ENCODE data around the gene HRNR.

Gene HRNR

GRCh38 chr1:152188673-152189591 lies 35.1 kb downstream of the HRNR start:
- peak; percentile 48 for DNase-seq

- no peak for DNase-seq
These were observed 37.3 kb downstream of the HRNR start for GRCh38 chr1:152186556-152187285.

GRCh38 chr1:152185544-152186391 lies 38.2 kb downstream of the HRNR start:
- DNase-seq: peak; percentile 65

GRCh38 chr1:152182944-152183361 lies 41.0 kb downstream of the HRNR start:
- peak; percentile 67 for DNase-seq

- peak; percentile 8 for DNase-seq
These were observed 41.6 kb downstream of the HRNR start for GRCh38 chr1:152182431-152182830.

GRCh38 chr1:152179566-152179965 lies 44.4 kb downstream of the HRNR start:
- peak; percentile 21 for DNase-seq

- no peak for DNase-seq
These were observed 53.6 kb downstream of the HRNR start for GRCh38 chr1:152170287-152170905.

- DNase-seq: no peak
These were observed 54.5 kb downstream of the HRNR start for GRCh38 chr1:152169366-152170025.

GRCh38 chr1:152168535-152168868 lies 55.5 kb downstream of the HRNR start:
- DNase-seq: no peak

GRCh38 chr1:152167835-152168534 lies 56.0 kb downstream of the HRNR start:
- DNase-seq: peak; percentile 79

GRCh38 chr1:152166966-152167365 lies 57.0 kb downstream of the HRNR start:
- no peak for DNase-seq

GRCh38 chr1:152165286-152166077 lies 58.5 kb downstream of the HRNR start:
- no peak for DNase-seq

- no peak for DNase-seq
These were observed 59.4 kb downstream of the HRNR start for GRCh38 chr1:152164517-152165136.

- DNase-seq: peak; percentile 78
These were observed 61.1 kb downstream of the HRNR start for GRCh38 chr1:152162792-152163463.

Data from fibroblast of skin of abdomen (primary cell).